B cell (primary cell): Measurements from ENCODE around the gene WDFY2. TPM values are rescaled to one million over a fixed set of nuclear protein-coding genes. Genes with fewer than 3 reads are reported as not detected.

Source experiments
- ATAC-seq: fragments of 200-7000 bp; cut with Tn5 transposase; one replicate; pipeline ENCODE4 v1.10.0; 2021; ENCODE audit warnings: low read depth, mild to moderate bottlenecking, moderate number of reproducible peaks, moderate library complexity
- CTCF ChIA-PET: fragments of 350-600 bp; sonication (Branson Sonifier 250); formaldehyde crosslinking; loops from one replicate; lab custom pipeline; 2021; ENCODE audit warnings: antibody characterized with exemption, inconsistent platforms; lab: Charles Lee
- POLR2A ChIA-PET: fragments of 350-600 bp; sonication (Branson Sonifier 250); formaldehyde crosslinking; loops from one replicate; lab custom pipeline; 2021; ENCODE audit warnings: antibody characterized with exemption; lab: Charles Lee
- DNase-seq: peaks from one replicate; pipeline ENCODE4 v3.0.0; 2013
- H2AFZ ChIP-seq: 2 replicates; pipeline ENCODE4 v1.6.1; 2012; ENCODE audit warnings: mild to moderate bottlenecking, low read depth, low read length; ENCODE audit not compliant: insufficient read depth, poor library complexity, severe bottlenecking
- H3K27ac ChIP-seq, 2 donors: 1 replicate in 1 of 2; 2 replicates in 1 of 2; pipeline ENCODE4 v1.5.1; 2012 to 2013; ENCODE audit warnings: low read length in 2 of 2, mild to moderate bottlenecking in 2 of 2, moderate library complexity in 1 of 2
- H3K27me3 ChIP-seq, 4 experiments: fragments of 200-600 bp in 1 of 4; sonication (generic) in 1 of 4; replicated peaks in 1 of 4; 1 replicate in 2 of 4; 2 replicates in 2 of 4; pipeline versions ENCODE4 v1.6.1 to v1.7.0; 2013 to 2016; ENCODE audit warnings: low read length in 3 of 4, mild to moderate bottlenecking in 2 of 4, mixed read lengths in 1 of 4, moderate library complexity in 1 of 4; ENCODE audit not compliant: insufficient read depth in 4 of 4, control insufficient read depth in 3 of 4; ENCODE audit errors: control extremely low read depth in 1 of 4
- H3K36me3 ChIP-seq, 2 experiments: replicated peaks in 1 of 2; 1 replicate in 1 of 2; 2 replicates in 1 of 2; pipeline versions ENCODE4 v1.6.1 to v1.7.1; 2013; ENCODE audit warnings: low read length in 1 of 2; ENCODE audit not compliant: insufficient read depth in 2 of 2, control insufficient read depth in 1 of 2; ENCODE audit errors: control extremely low read depth in 1 of 2, extremely low read depth in 1 of 2
- H3K4me1 ChIP-seq, 2 donors: fragments of 200-600 bp in 1 of 2; sonication (generic) in 1 of 2; 1 replicate in 1 of 2; 2 replicates in 1 of 2; pipeline versions ENCODE4 v1.5.1 to v1.6.1; 2013 to 2017; ENCODE audit warnings: low read length in 2 of 2; ENCODE audit not compliant: control insufficient read depth in 2 of 2, insufficient read depth in 2 of 2
- H3K4me2 ChIP-seq: replicated peaks from 2 replicates; pipeline ENCODE3; 2012; ENCODE audit warnings: mild to moderate bottlenecking, low read depth, low read length; ENCODE audit not compliant: poor library complexity, severe bottlenecking
- H3K4me3 ChIP-seq, 5 experiments: fragments of 200-600 bp in 1 of 5; sonication (generic) in 1 of 5; 1 replicate in 3 of 5; 2 replicates in 2 of 5; pipeline versions ENCODE4 v1.5.1 to v1.7.0; 2011 to 2016; ENCODE audit warnings: low read length in 4 of 5, mild to moderate bottlenecking in 4 of 5, low read depth in 2 of 5, control low read depth in 1 of 5, moderate library complexity in 1 of 5; ENCODE audit not compliant: insufficient read depth in 1 of 5; ENCODE audit errors: control extremely low read depth in 1 of 5, extremely low read depth in 1 of 5
- H3K79me2 ChIP-seq: fragments of 200-600 bp; sonication (generic); one replicate; pipeline ENCODE4 v1.6.0; 2016; ENCODE audit warnings: low read length; ENCODE audit not compliant: control insufficient read depth, insufficient read depth
- H3K9ac ChIP-seq: fragments of 200-600 bp; sonication (generic); 2 replicates; pipeline ENCODE4 v1.6.1; 2017; ENCODE audit warnings: mild to moderate bottlenecking, low read length, moderate library complexity
- H3K9me3 ChIP-seq, 3 donors: one replicate each; pipeline versions ENCODE4 v1.6.1 to v1.7.1; 2013; ENCODE audit warnings: low read length in 2 of 3; ENCODE audit not compliant: control insufficient read depth in 2 of 3, insufficient read depth in 1 of 3; ENCODE audit errors: control extremely low read depth in 1 of 3
- H4K20me1 ChIP-seq: 2 replicates; pipeline ENCODE4 v1.6.0; 2012; ENCODE audit warnings: mild to moderate bottlenecking, low read length; ENCODE audit not compliant: insufficient read depth, control insufficient read depth, poor library complexity, severe bottlenecking
- H3K27ac Mint-ChIP-seq: one replicate; pipeline ENCODE4 v1.8.0; 2021; ENCODE audit warnings: mixed read lengths
- H3K27me3 Mint-ChIP-seq: one replicate; pipeline ENCODE4 v1.8.0; 2021; ENCODE audit warnings: mixed read lengths
- H3K4me1 Mint-ChIP-seq: one replicate; pipeline ENCODE4 v1.8.0; 2021; ENCODE audit warnings: mixed read lengths
- H3K4me3 Mint-ChIP-seq: one replicate; pipeline ENCODE4 v1.8.0; 2021; ENCODE audit warnings: mixed read lengths
- H3K9me3 Mint-ChIP-seq: one replicate; pipeline ENCODE4 v1.8.0; 2022; ENCODE audit warnings: mixed read lengths; ENCODE audit not compliant: insufficient read depth
- CTCF ChIP-seq: fragments of 200-600 bp; IDR thresholded peaks from one replicate; pipeline ENCODE4 v1.8.0; 2022; ENCODE audit warnings: antibody characterized with exemption, mild to moderate bottlenecking
- EZH2 ChIP-seq: IDR thresholded peaks from 2 replicates; pipeline ENCODE4 v1.6.1; 2012; ENCODE audit warnings: borderline replicate concordance, low read depth, mild to moderate bottlenecking, moderate library complexity, low read length; ENCODE audit not compliant: insufficient read depth, poor library complexity, severe bottlenecking
- WGBS: methylation state at CpG from one replicate; pipeline ENCODE4 v1.1.5; 2013; ENCODE audit warnings: missing lambda C conversion rate; ENCODE audit not compliant: insufficient coverage; 5-methylcytosine and 5-hydroxymethylcytosine counted together
- intact Hi-C: fragments of 100-400 bp; cut with micrococcal nuclease; formaldehyde crosslinking; loops from one replicate; pipeline ENCODE4 v1.10.0; 2022
- polyA plus RNA-seq: library from polyadenylated mRNA; depleted of rRNA; stranded (reverse); fragments of >200 nt; gene quantifications from 2 replicates; pipeline ENCODE4 v1.2.3, GENCODE V29; 2012
- total RNA-seq, 2 donors: library from RNA; stranded (reverse); fragments of 120-200 nt in 1 of 2; gene quantifications; 1 replicate in 1 of 2; 2 replicates in 1 of 2; pipeline versions ENCODE4 v1.2.3 to v1.2.4, GENCODE V29; 2013 to 2022

The WDFY2 gene
- total and polyA plus RNA-seq, 2 donors (not counting 1 experiment from before 2014, with no cell fraction given), result 12.4 to 47.7 TPM

GRCh38 chr13:51608857-51609406 is 24.7 kb downstream of the WDFY2 start:
- Histone ChIP-seq H3K36me3 (no peaks in the 10 kb centered on the region), H3K27me3 (no peaks in the 10 kb centered on the region), H3K4me3 (peak overlapping the region in 1 of 5 experiments; percentile 6), H2AFZ (no peak overlapping the region), H3K9me3 (peaks cover 0 to 2% (median 0%) of the 10 kb centered on the region in 3 donors), H3K27ac (peak overlapping the region; percentile 22 to 43), H3K4me2 (peak overlapping the region; percentile 55), H4K20me1 (no peaks in the 10 kb centered on the region), H3K79me2 (peaks cover 72% of the 10 kb centered on the region), H3K4me1 (peaks cover 50 to 56% of the 10 kb centered on the region in 2 donors), H3K9ac (peak overlapping the region; percentile 8)
- no CpG with 5 or more reads among the region's 2 CpGs for WGBS
- TF ChIP-seq EZH2 (no peak), CTCF (no peak)
- Mint-ChIP-seq H3K9me3 (no peaks in the 10 kb centered on the region), H3K27me3 (no peaks in the 10 kb centered on the region), H3K27ac (peak overlapping the region; percentile 78), H3K4me1 (peaks cover 69% of the 10 kb centered on the region), H3K4me3 (peak overlapping the region; percentile 71)
- POLR2A ChIA-PET, result no interaction called here
- intact Hi-C loops, result loop anchor here (2.0 kb wide), 1 partner anchor 36 kb away; no protein-coding TSS in a partner anchor
- peak; percentile 80 for ATAC-seq
- CTCF ChIA-PET, result no interaction called here
- peak; percentile 61 for DNase-seq

- H4K20me1 ChIP-seq, result peaks cover 12% of the 10 kb centered on the region
- peaks cover 59% of the 10 kb centered on the region in 2 donors for H3K4me1 ChIP-seq
- H3K9ac ChIP-seq, result peak overlapping the region; percentile 15
- peaks cover 72% of the 10 kb centered on the region for H3K79me2 ChIP-seq
- no peak for TF ChIP-seq CTCF
- no peak for TF ChIP-seq EZH2
- Mint-ChIP-seq H3K27me3 (no peaks in the 10 kb centered on the region), H3K9me3 (no peaks in the 10 kb centered on the region), H3K4me1 (peaks cover 60% of the 10 kb centered on the region), H3K4me3 (peak overlapping the region; percentile 51), H3K27ac (peak overlapping the region; percentile 70)
- ChIA-PET POLR2A (interaction anchor here (1.2 to 1.3 kb wide), 2 partner anchors 28 to 160 kb away, joined by 3 to 4 read pairs; no protein-coding TSS in a partner anchor), CTCF (interaction anchor here (1.1 to 1.7 kb wide), 4 partner anchors 7 to 838 kb away, joined by 3 to 5 read pairs (median 4); partner anchors contain the start of gene VPS36)
- WGBS, result 23% methylated on average over 3 of the region's 3 CpGs
- no peaks in the 10 kb centered on the region for H3K36me3 ChIP-seq
- peak; percentile 34 for ATAC-seq
- DNase-seq, result peak; percentile 31
- no peaks in the 10 kb centered on the region for H3K27me3 ChIP-seq
- H3K9me3 ChIP-seq, result peaks cover 0 to under 1% (median 0%) of the 10 kb centered on the region in 3 donors
- H3K27ac ChIP-seq, result peak overlapping the region; percentile 22 to 67
- no peak overlapping the region for H3K4me3 ChIP-seq
- intact Hi-C loops, result no loop called here
- no peak overlapping the region for H2AFZ ChIP-seq
- peak overlapping the region; percentile 51 for H3K4me2 ChIP-seq
These were observed 28.6 kb downstream of the WDFY2 start for GRCh38 chr13:51612867-51613266.
